GM18505 (cell line): Measurements from ENCODE around the gene SLC25A33.
"Not testable (repeated sequence)": the region's sequence is repeated elsewhere in the genome, so short reads cannot be mapped to it uniquely, and the experiment has no call there.

Experiments
- ATAC-seq: cut with Tn5 transposase; IDR thresholded peaks from one replicate; pipeline ENCODE4 v1.9.1; 2021; ENCODE audit not compliant: unreplicated experiment
- POLR2A ChIP-seq: IDR thresholded peaks from 4 replicates; pipeline ENCODE4 v1.6.1; 2011; ENCODE audit warnings: borderline replicate concordance; ENCODE audit not compliant: insufficient read depth, insufficient read length; ENCODE audit errors: extremely low read depth

Gene SLC25A33

DNA sequence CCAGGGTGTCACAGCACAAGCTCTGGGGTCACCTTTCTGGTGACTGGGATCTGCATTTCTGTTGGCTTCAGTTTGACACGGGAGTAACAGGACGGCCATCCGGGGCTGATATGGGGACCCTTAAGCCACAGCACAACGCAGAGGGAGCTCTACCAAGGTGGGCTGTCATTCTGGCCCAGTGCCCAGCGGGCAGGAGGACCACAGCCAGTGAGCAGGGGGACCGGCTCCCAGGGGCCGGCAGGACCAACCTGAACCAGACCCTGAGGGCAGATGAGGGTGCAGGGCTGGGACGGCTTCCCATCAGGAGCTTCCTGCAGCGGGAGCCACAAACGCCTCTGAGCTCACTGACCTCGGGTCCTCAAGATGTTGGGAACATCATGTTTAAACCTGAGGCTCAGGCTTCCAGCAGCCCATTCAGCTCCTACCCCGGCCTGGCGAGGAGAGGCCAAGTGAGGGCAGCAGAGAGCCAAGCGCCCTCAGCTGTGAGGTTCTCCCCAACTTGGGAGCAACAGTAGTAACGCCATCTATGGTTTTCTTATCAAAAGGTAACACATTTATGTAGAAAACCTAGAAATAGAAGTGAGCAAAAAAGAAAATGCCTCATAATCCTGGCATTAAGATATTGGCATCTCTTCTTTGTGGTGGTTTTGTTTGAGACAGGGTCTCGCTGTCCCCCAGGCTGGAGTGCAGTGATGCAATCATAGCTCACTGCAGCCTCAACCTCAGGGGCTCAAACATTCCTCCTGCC, 76.2 kb downstream of the SLC25A33 start:
- no peak for ATAC-seq
- no peak for TF ChIP-seq POLR2A

DNA sequence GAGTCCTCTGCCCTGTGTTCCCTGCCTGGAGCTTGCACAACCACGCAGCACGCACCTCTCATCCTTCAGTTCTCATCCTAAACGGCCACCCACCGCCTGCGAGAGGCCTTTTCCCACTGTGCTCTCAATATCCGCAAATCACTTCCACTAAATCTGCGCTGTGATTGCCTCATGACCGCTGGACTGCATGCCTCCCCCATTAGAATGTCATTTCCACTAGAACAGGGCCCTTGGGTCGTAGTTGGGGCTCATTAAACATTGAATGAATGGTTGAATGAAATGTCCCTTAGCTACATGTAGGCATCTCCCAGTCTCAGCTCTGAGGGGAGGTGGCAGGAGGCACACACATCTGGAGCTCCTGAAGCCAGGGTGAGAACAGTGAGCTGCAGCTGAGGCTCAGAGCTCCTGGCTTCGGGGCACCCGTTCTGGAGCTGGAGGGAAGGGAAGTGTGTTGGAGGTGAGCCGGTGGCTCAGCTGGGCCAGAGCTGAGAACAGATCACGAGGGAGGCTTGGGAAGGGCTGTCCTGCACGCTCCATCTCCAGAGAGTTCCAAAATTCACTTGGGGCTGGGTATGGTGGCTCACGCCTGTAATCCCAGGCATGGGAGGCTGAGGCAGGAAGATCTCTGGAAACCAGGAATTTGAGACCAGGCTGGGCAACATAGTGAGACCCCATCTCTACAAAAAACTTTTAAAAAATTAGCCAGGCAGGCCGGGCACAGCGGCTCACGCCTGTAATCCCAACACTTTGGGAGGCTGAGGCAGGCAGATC, 79.8 kb downstream of the SLC25A33 start:
- TF ChIP-seq POLR2A, result no peak
- ATAC-seq, result no peak

DNA sequence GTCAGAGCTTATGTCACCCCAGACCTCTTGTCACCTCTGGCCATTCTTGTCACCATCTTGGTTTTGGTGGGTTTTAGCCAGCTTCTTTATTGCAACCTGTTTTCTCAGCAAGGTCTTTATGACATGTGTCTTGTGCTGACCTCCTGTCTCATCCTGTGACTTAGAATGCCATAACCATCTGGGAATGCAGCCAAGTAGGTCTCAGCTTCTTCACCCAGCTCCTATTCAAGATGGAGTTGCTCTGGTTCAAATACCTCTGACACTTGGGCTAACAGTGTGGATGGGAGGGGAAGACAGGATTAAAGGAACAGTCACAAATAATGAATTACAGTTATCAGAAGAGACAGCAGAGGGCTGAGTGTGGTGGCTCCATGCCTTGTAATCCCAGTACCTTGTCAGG, 81.8 kb downstream of the SLC25A33 start:
- ATAC-seq, result no peak
- TF ChIP-seq POLR2A, result no peak

DNA sequence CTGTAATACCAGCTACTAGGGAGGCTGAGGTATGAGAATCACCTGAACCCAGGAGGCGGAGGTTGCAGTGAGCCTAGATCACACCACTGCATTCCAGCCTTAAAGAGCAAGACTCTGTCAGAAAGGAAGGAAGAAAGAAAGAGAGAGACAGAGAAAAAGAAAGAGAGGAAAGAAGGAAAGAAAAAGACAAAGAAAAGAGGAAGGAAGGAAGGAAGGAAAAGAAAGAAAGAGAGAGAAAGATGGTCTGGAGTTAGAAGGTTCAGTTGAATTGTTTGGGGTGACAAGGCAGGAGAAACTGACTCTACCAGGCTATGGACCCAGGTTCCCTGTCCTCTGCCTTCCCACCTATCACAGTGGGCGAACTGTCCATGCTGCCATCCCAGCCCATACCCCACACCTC, 84.8 kb downstream of the SLC25A33 start:
- no peak for ATAC-seq
- TF ChIP-seq POLR2A, result no peak

DNA sequence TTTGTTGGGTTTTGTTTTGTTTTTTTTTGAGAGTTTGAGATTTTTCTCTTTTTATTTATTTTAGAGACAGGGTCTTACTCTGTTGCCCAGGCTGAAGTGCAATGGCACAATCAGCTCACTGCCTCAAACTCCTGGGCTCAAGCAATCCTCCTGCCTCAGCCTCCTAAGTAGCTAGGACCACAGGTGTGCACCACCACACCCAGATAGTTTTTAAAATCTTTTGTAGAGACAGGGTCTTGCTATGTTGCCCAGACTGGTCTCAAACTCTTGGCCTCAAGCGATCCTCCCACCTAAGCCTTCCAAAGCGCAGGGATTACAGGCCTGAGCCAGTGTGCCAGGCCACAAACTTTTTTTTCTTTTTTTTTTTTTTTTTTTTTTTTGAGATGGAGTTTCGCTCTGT, 85.8 kb downstream of the SLC25A33 start:
- not testable (repeated sequence) for ATAC-seq

GRCh38 chr1:9626201-9626608, 86.9 kb downstream of the SLC25A33 start:
- ATAC-seq, result peak; percentile 35
- TF ChIP-seq POLR2A, result no peak

DNA sequence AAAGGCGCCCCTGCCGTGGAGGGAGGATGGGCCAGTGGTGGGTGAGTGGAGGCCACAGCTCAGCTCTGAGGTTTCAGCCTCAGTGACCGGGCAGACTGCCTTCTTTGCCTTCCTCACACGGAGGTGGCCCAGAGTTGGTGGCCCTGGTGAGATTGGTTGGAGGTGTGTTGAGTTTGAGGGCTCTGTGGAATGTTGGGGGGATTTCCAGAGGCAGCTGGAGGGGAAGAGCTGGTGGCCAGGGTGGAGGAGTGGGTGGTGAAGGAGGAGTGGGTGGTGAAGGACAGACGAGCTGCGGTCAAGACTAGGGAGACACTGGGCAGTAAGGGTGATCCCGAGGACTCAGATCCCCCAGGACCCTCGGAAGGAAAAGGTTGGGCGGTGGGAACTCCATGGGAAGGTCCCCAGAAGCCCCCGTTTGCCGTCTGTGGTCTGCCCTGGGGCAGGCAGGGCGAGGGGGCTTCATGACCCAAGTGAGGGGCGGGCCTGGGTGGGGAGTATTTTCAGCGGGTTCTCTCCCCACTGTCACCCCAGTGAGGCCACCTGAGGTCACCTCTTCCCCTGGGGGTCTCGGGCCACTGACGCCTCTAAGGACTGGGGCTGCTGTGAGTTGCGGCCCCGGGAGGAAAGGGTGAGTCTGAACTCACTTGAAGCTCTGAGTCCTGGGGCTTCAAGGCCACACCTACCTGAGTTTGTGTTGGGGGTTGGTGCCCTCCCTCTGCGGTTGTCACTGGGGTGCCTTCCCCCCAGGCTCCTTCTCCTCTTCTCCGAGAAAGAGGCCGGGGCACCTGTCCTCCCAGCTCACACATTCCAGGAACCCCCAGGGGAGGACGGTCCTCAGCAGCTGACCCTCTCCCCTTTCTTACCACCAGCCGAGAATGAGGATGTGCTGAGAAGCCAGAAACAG, 89.5 kb downstream of the SLC25A33 start:
- ATAC-seq, result no peak
- TF ChIP-seq POLR2A, result peak; percentile 55

DNA sequence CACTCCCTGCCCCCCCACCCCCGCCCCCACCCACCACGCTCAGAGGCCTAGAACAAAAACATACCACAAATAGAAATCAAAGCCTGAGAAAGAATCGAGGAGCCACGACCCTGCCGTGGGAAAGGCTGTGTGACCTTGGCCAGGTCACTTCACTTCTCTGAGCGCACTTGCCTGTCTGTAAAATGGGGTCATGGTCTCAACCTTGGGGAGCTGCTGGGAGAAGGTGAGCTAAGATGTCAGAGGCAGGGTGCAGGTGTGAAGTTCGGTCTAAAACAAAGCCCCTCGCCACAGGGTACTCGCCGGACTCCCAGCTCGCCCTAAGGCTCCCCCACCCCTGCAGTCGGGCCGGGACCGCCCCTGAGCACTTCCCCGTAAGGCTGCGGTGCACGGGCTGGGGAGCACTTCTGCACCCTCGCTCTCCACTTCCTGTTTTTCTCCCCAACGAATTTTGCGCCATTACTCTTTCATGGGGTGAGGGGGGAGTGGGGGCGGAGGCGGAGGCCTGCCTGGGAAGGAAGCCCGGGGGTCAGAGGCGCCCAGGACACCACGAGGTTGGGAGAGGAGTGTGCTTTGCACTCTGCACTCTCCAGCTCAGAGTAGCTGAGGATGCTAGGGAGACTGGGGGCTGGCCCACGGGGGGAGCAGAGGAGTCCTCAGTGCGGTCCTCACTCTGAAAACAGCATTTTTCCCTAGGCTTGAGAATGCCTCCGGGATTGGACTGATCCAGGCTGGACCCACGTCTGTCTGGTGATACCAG, 90.4 kb downstream of the SLC25A33 start:
- no peak for ATAC-seq
- TF ChIP-seq POLR2A, result peak; percentile 62

DNA sequence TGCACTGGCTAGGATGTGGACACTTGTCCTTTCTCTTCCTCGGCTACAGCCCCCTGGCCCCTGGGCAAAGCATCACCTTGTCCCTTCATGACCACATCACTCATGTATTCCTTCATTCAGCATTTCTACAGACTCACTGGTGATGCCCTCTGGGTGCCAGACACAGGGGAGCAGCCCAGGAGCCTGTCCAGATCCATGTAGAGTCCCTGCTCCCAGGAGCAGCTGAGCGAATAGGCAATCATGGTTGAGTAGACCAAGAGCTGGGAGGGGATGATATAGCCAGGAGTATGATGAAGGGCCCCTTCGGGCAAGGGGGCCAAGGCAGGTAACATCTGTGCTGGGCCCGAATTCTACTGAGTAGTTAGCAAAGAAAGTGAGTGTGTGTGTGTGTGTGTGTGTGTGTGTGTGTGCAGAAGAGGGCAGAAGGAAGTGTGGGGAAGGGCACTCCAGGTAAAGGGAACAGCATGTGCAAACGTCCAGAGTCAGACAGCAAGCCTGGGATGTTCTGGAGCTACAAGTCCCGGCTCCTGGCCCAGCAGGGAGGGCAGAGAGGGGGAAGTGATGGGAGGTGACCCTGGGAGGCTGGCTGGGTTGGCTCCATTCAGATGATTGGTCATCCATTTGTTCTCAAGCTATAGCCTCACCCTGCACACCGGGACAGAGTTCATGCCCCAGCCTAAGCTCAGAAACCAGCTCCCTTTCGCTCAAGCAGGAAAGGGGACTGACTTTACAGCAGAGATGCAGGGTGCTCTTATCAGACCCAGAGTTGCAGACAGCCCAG, 91.3 kb downstream of the SLC25A33 start:
- no peak for TF ChIP-seq POLR2A
- no peak for ATAC-seq

GRCh38 chr1:9631613-9632012, 92.3 kb downstream of the SLC25A33 start:
- ATAC-seq, result no peak

GRCh38 chr1:9633493-9633892, 94.2 kb downstream of the SLC25A33 start:
- ATAC-seq, result no peak
- TF ChIP-seq POLR2A, result no peak

More at GRCh38 chr1:9631613-9632012, 92.3 kb downstream of the SLC25A33 start:
- no peak for TF ChIP-seq POLR2A

GRCh38 chr1:9634582-9634981, 95.3 kb downstream of the SLC25A33 start:
- no peak for ATAC-seq
- no peak for TF ChIP-seq POLR2A
